ENCODE data around the gene PEAK1. TPM values are rescaled to one million over a fixed set of nuclear protein-coding genes. Genes with fewer than 3 reads are reported as not detected.

Gene PEAK1
- total RNA-seq, 2 experiments from 2014 or later, result 6.0 to 10.8 TPM

- POLR2A ChIA-PET, result interaction anchor here (0.6 to 0.8 kb wide), 3 partner anchors 10 to 364 kb away, joined by 3 to 4 read pairs (median 3); no protein-coding TSS in a partner anchor
- Histone ChIP-seq H3K36me3 (ENCODE audit: insufficient read depth, low read length) (no peaks in the 10 kb centered on the region), H3K9me2 (ENCODE audit: insufficient read depth, low read length) (no peaks in the 10 kb centered on the region), H3K4me2 (ENCODE audit: low read length) (no peak overlapping the region), H4K20me1 (ENCODE audit: insufficient read depth, low read length) (no peaks in the 10 kb centered on the region), H3K9me3 (ENCODE audit: low read length) (no peaks in the 10 kb centered on the region), H2AFZ (ENCODE audit: low read length) (no peak overlapping the region), H3K4me1 (ENCODE audit: insufficient read depth, low read length, poor library complexity, severe bottlenecking) (peaks cover 7% of the 10 kb centered on the region), H3K4me3 (ENCODE audit: low read depth, low read length, poor library complexity, severe bottlenecking) (no peak overlapping the region), H3K27ac (ENCODE audit: low read depth, low read length, poor library complexity, severe bottlenecking) (no peak overlapping the region), H3K79me2 (ENCODE audit: insufficient read depth, low read depth, low read length) (no peaks in the 10 kb centered on the region)
- no peak for DNase-seq (ENCODE audit: low spot score)
- intact Hi-C loops (cut with micrococcal nuclease; ENCODE audit: unreplicated experiment), result no loop called here
- CTCF ChIA-PET (ENCODE audit: unreplicated experiment), result no interaction called here
- TF ChIP-seq EZH2phosphoT487 (IDR thresholded peaks at IDR 0.05; ENCODE audit: borderline replicate concordance, low read depth, low read length) (no peak), CTCF (conservative IDR thresholded peaks at IDR 0.05; ENCODE audit: low read length) (no peak)
- no TSS peak for BruUV-seq (replicated peaks)
Measured at GRCh38 chr15:77225088-77225487, 194.8 kb downstream of the PEAK1 start.

- H3K9me2 ChIP-seq (ENCODE audit: insufficient read depth, low read length), result no peaks in the 10 kb centered on the region
- peak; percentile 13 for DNase-seq (ENCODE audit: low spot score)
- intact Hi-C loops (cut with micrococcal nuclease; ENCODE audit: unreplicated experiment), result no loop called here
- H3K27ac ChIP-seq (ENCODE audit: low read depth, low read length, poor library complexity, severe bottlenecking), result no peak overlapping the region
- no peaks in the 10 kb centered on the region for H3K36me3 ChIP-seq (ENCODE audit: insufficient read depth, low read length)
- 0 out of 2 replicates have a peak overlapping the region, but pooled peaks have one; percentile 1 for H3K4me2 ChIP-seq (ENCODE audit: low read length)
- CTCF ChIA-PET (ENCODE audit: unreplicated experiment), result no interaction called here
- H4K20me1 ChIP-seq (ENCODE audit: insufficient read depth, low read length), result no peaks in the 10 kb centered on the region
- POLR2A ChIA-PET, result interaction anchor here (0.6 to 0.8 kb wide), 3 partner anchors 9 to 461 kb away, joined by 3 to 4 read pairs (median 4); no protein-coding TSS in a partner anchor
- H3K9me3 ChIP-seq (ENCODE audit: low read length), result no peaks in the 10 kb centered on the region
- H3K79me2 ChIP-seq (ENCODE audit: insufficient read depth, low read depth, low read length), result no peaks in the 10 kb centered on the region
- H3K4me3 ChIP-seq (ENCODE audit: low read depth, low read length, poor library complexity, severe bottlenecking), result no peak overlapping the region
- TF ChIP-seq EZH2phosphoT487 (IDR thresholded peaks at IDR 0.05; ENCODE audit: borderline replicate concordance, low read depth, low read length) (no peak), CTCF (conservative IDR thresholded peaks at IDR 0.05; ENCODE audit: low read length) (no peak)
- no peak overlapping the region for H2AFZ ChIP-seq (ENCODE audit: low read length)
- no TSS peak for BruUV-seq (replicated peaks)
- H3K4me1 ChIP-seq (ENCODE audit: insufficient read depth, low read length, poor library complexity, severe bottlenecking), result peaks cover 7% of the 10 kb centered on the region
Measured at GRCh38 chr15:77224352-77224751, 195.6 kb downstream of the PEAK1 start.

GRCh38 chr15:77221708-77222107 lies 198.2 kb downstream of the PEAK1 start:
- Histone ChIP-seq H3K79me2 (ENCODE audit: insufficient read depth, low read depth, low read length) (no peaks in the 10 kb centered on the region), H3K4me2 (ENCODE audit: low read length) (no peak overlapping the region), H3K9me3 (ENCODE audit: low read length) (no peaks in the 10 kb centered on the region), H3K4me1 (ENCODE audit: insufficient read depth, low read length, poor library complexity, severe bottlenecking) (peaks cover 7% of the 10 kb centered on the region), H3K36me3 (ENCODE audit: insufficient read depth, low read length) (no peaks in the 10 kb centered on the region), H3K27ac (ENCODE audit: low read depth, low read length, poor library complexity, severe bottlenecking) (no peak overlapping the region), H3K9me2 (ENCODE audit: insufficient read depth, low read length) (no peaks in the 10 kb centered on the region), H4K20me1 (ENCODE audit: insufficient read depth, low read length) (no peaks in the 10 kb centered on the region), H2AFZ (ENCODE audit: low read length) (no peak overlapping the region), H3K4me3 (ENCODE audit: low read depth, low read length, poor library complexity, severe bottlenecking) (no peak overlapping the region)
- DNase-seq (ENCODE audit: low spot score), result no peak
- BruUV-seq (replicated peaks), result no TSS peak
- ChIA-PET POLR2A (interaction anchor here (0.6 kb wide), 1 partner anchor 1118 kb away, joined by 3 read pairs; no protein-coding TSS in a partner anchor), CTCF (ENCODE audit: unreplicated experiment) (no interaction called here)
- TF ChIP-seq CTCF (conservative IDR thresholded peaks at IDR 0.05; ENCODE audit: low read length) (no peak), EZH2phosphoT487 (IDR thresholded peaks at IDR 0.05; ENCODE audit: borderline replicate concordance, low read depth, low read length) (no peak)
- intact Hi-C loops (cut with micrococcal nuclease; ENCODE audit: unreplicated experiment), result no loop called here

Measured in OCI-LY7 (cell line).